Liver (tissue), 9 donors: ENCODE measurements around the gene TMEM145. TPM values are rescaled to one million over a fixed set of nuclear protein-coding genes. Genes with fewer than 3 reads are reported as not detected.

Experiments
- DNase-seq: peaks from one replicate; pipeline ENCODE4 v3.0.0-alpha.2; 2017; ENCODE audit warnings: low spot score
- H3K27ac ChIP-seq, 2 donors: one replicate each; pipeline ENCODE4 v1.7.0; 2013; ENCODE audit warnings: inconsistent platforms in 2 of 2, low read length in 2 of 2, control low read depth in 1 of 2, low read depth in 1 of 2, mild to moderate bottlenecking in 1 of 2
- H3K27me3 ChIP-seq, 4 donors: one replicate each; pipeline versions ENCODE4 v1.6.1 to v1.7.0; 2013; ENCODE audit warnings: low read length in 3 of 4, inconsistent platforms in 1 of 4, mild to moderate bottlenecking in 1 of 4, moderate library complexity in 1 of 4; ENCODE audit not compliant: control insufficient read depth in 4 of 4, insufficient read depth in 4 of 4
- H3K36me3 ChIP-seq, 4 donors: one replicate each; pipeline versions ENCODE4 v1.6.1 to v1.7.0; 2013; ENCODE audit warnings: low read length in 3 of 4, mild to moderate bottlenecking in 3 of 4, low read depth in 1 of 4, moderate library complexity in 1 of 4; ENCODE audit not compliant: control insufficient read depth in 4 of 4, insufficient read depth in 3 of 4
- H3K4me1 ChIP-seq, 4 donors: one replicate each; pipeline versions ENCODE4 v1.6.1 to v1.7.0; 2013; ENCODE audit warnings: low read length in 3 of 4, mild to moderate bottlenecking in 3 of 4, moderate library complexity in 1 of 4; ENCODE audit not compliant: control insufficient read depth in 4 of 4, insufficient read depth in 4 of 4
- H3K4me3 ChIP-seq, 3 donors: one replicate each; pipeline versions ENCODE4 v1.6.1 to v1.7.0; 2013; ENCODE audit warnings: low read length in 3 of 3, control low read depth in 1 of 3, low read depth in 1 of 3, mild to moderate bottlenecking in 1 of 3
- H3K9ac ChIP-seq, 2 donors: one replicate each; pipeline ENCODE4 v1.7.0; 2013; ENCODE audit warnings: low read length in 2 of 2, mild to moderate bottlenecking in 2 of 2, moderate library complexity in 2 of 2, control low read depth in 1 of 2, low read depth in 1 of 2
- H3K9me3 ChIP-seq, 4 donors: one replicate each; pipeline versions ENCODE4 v1.6.1 to v1.7.0; 2013; ENCODE audit warnings: low read length in 3 of 4; ENCODE audit not compliant: control insufficient read depth in 4 of 4
- EGR1 ChIP-seq, 2 donors: IDR thresholded peaks; 2 replicates each; pipeline ENCODE4 v1.6.1; 2016 to 2018; ENCODE audit warnings: antibody characterized with exemption in 2 of 2, low read depth in 2 of 2
- FOXA1 ChIP-seq: IDR thresholded peaks from 2 replicates; pipeline ENCODE4 v1.6.1; 2016; ENCODE audit warnings: antibody characterized with exemption
- FOXA2 ChIP-seq: IDR thresholded peaks from 2 replicates; pipeline ENCODE4 v1.6.1; 2016; ENCODE audit warnings: antibody characterized with exemption
- GABPA ChIP-seq, 2 donors: IDR thresholded peaks in 1 of 2; conservative IDR thresholded peaks in 1 of 2; 2 replicates each; pipeline ENCODE4 v1.6.1; 2016; ENCODE audit warnings: antibody characterized with exemption in 2 of 2, mild to moderate bottlenecking in 1 of 2, moderate library complexity in 1 of 2
- HNF4A ChIP-seq, 2 donors: conservative IDR thresholded peaks; 2 replicates each; pipeline ENCODE4 v1.6.1; 2016; ENCODE audit warnings: antibody characterized with exemption in 2 of 2, mild to moderate bottlenecking in 2 of 2
- JUND ChIP-seq, 2 donors: IDR thresholded peaks; 2 replicates each; pipeline ENCODE4 v1.6.1; 2016; ENCODE audit warnings: antibody characterized with exemption in 2 of 2
- NR2F2 ChIP-seq: IDR thresholded peaks from 2 replicates; pipeline ENCODE4 v1.6.1; 2016; ENCODE audit warnings: antibody characterized with exemption
- RAD21 ChIP-seq, 2 donors: IDR thresholded peaks; 2 replicates each; pipeline ENCODE4 v1.6.1; 2016; ENCODE audit warnings: antibody characterized with exemption in 2 of 2, mild to moderate bottlenecking in 2 of 2
- REST ChIP-seq: IDR thresholded peaks from 2 replicates; pipeline ENCODE4 v1.6.1; 2016; ENCODE audit warnings: antibody characterized with exemption, mild to moderate bottlenecking
- RXRA ChIP-seq, 2 donors: IDR thresholded peaks; 2 replicates each; pipeline ENCODE4 v1.6.1; 2017 to 2018; ENCODE audit warnings: antibody characterized with exemption in 2 of 2, mild to moderate bottlenecking in 1 of 2
- SP1 ChIP-seq: IDR thresholded peaks from 2 replicates; pipeline ENCODE4 v1.6.1; 2018; ENCODE audit warnings: antibody characterized with exemption, mild to moderate bottlenecking
- TAF1 ChIP-seq: conservative IDR thresholded peaks from 2 replicates; pipeline ENCODE4 v1.6.1; 2016; ENCODE audit warnings: antibody characterized with exemption, mild to moderate bottlenecking
- YY1 ChIP-seq: IDR thresholded peaks from 2 replicates; pipeline ENCODE4 v1.6.1; 2016; ENCODE audit warnings: antibody characterized with exemption, mild to moderate bottlenecking
- ZBTB33 ChIP-seq: IDR thresholded peaks from 2 replicates; pipeline ENCODE4 v1.6.1; 2016; ENCODE audit warnings: antibody characterized with exemption
- WGBS: extraction: QIAGEN DNeasy Blood & Tissue Kit; methylation state at CpG from one replicate; pipeline ENCODE4 v1.1.7; 2013; 5-methylcytosine and 5-hydroxymethylcytosine counted together
- polyA plus RNA-seq, 2 donors: library from polyadenylated mRNA; stranded (reverse) in 1 of 2; unstranded in 1 of 2; fragments of 200-250 nt in 1 of 2; fragments of >200 nt in 1 of 2; fragmentation: Nextera tagmentation in 1 of 2; extraction: Ambion mirVana in 1 of 2; gene quantifications; one replicate each; pipeline versions ENCODE4 v1.2.1 to v1.2.3, GENCODE V29; 2013 to 2015
- total RNA-seq, 2 donors: library from RNA; depleted of rRNA; stranded (reverse); fragments of >200 nt; gene quantifications; one replicate each; pipeline ENCODE4 v1.2.3, GENCODE V29; 2014
- TF ChIP-seq, protein P1 (sequence below): fragments of 150-350 bp; IDR thresholded peaks from 2 replicates; pipeline ENCODE4 v1.5.1; 2017; ENCODE audit warnings: improper control_type of control experiment, low read depth, low read length; ENCODE audit not compliant: missing input control
- TF ChIP-seq, protein P2 (sequence below): IDR thresholded peaks from 2 replicates; pipeline ENCODE4 v1.6.1; 2016; ENCODE audit warnings: antibody characterized with exemption
- donor health status: healthy.
- donor health status: healthy.
- donor health status: healthy.
- donor health status: healthy.
- donor health status: healthy.

Gene TMEM145
- total and polyA plus RNA-seq, 4 donors: 0.02 to 0.08 TPM; not detected in 2

GRCh38 chr19:42333975-42334696 lies 21.0 kb downstream of the TMEM145 start:
- Histone ChIP-seq H3K36me3 (peaks cover 2 to 22% (median 9%) of the 10 kb centered on the region in 4 donors), H3K4me1 (no peaks in the 10 kb centered on the region), H3K27ac (no peak overlapping the region), H3K9me3 (no peaks in the 10 kb centered on the region), H3K4me3 (no peak overlapping the region), H3K27me3 (no peaks in the 10 kb centered on the region), H3K9ac (no peak overlapping the region)
- no peak for DNase-seq
- TF ChIP-seq FOXA1: no peak
- TF ChIP-seq, protein P1, sequence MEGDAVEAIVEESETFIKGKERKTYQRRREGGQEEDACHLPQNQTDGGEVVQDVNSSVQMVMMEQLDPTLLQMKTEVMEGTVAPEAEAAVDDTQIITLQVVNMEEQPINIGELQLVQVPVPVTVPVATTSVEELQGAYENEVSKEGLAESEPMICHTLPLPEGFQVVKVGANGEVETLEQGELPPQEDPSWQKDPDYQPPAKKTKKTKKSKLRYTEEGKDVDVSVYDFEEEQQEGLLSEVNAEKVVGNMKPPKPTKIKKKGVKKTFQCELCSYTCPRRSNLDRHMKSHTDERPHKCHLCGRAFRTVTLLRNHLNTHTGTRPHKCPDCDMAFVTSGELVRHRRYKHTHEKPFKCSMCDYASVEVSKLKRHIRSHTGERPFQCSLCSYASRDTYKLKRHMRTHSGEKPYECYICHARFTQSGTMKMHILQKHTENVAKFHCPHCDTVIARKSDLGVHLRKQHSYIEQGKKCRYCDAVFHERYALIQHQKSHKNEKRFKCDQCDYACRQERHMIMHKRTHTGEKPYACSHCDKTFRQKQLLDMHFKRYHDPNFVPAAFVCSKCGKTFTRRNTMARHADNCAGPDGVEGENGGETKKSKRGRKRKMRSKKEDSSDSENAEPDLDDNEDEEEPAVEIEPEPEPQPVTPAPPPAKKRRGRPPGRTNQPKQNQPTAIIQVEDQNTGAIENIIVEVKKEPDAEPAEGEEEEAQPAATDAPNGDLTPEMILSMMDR: no peak
- no peak for TF ChIP-seq EGR1 (IDR thresholded peaks at IDR 0.05; ENCODE audit: low read depth in 2 of 2)
- TF ChIP-seq JUND (IDR thresholded peaks at IDR 0.05): no peak
- TF ChIP-seq SP1: no peak
- no peak for TF ChIP-seq NR2F2
- no peak for TF ChIP-seq GABPA (IDR thresholded peaks at IDR 0.05 in 1 of 2, conservative IDR thresholded peaks at IDR 0.05 in 1 of 2)
- TF ChIP-seq FOXA2: no peak
- no peak for TF ChIP-seq YY1
- no peak for TF ChIP-seq ZBTB33
- WGBS: 93% methylated on average over 21 of the region's 21 CpGs

DNA sequence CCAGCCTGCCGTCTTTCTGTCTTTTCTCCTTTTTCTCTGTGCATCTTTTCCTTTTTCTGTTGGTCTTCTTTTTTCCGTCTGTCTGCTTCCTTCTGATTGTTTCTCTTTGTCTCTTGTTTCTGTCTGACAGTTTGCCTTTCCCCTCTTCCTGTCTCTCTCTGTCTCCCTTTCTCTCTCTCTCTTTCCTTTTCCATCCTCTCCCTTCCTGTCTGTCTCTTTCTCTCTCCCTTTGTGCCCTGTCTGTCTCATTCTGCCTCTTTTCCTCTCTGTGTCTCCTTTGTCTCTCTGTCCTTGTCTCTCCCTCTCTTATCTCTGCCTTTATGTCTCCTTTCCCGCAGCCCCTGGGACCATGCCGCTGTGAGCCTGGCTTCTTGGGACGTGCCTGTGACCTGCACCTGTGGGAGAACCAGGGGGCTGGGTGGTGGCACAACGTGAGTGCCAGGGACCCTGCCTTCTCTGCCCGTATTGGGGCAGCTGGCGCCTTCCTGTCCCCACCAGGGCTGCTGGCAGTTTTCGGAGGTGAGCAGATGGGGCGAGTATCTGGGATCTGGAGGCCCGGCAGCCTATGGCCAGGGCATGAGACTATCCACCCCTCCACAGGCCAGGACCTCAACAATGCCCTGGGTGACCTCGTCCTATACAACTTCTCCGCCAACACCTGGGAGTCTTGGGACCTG lies 21.7 kb downstream of the TMEM145 start:
- Histone ChIP-seq H3K36me3 (peaks cover 2 to 22% (median 9%) of the 10 kb centered on the region in 4 donors), H3K27me3 (no peaks in the 10 kb centered on the region), H3K9me3 (no peaks in the 10 kb centered on the region), H3K9ac (no peak overlapping the region), H3K4me3 (no peak overlapping the region), H3K4me1 (no peaks in the 10 kb centered on the region), H3K27ac (no peak overlapping the region)
- no peak for TF ChIP-seq JUND (IDR thresholded peaks at IDR 0.05)
- no peak for TF ChIP-seq RAD21 (IDR thresholded peaks at IDR 0.05)
- no peak for TF ChIP-seq TAF1
- TF ChIP-seq FOXA2: no peak
- TF ChIP-seq NR2F2: no peak
- no peak for TF ChIP-seq HNF4A (conservative IDR thresholded peaks at IDR 0.05)
- TF ChIP-seq, protein P2, sequence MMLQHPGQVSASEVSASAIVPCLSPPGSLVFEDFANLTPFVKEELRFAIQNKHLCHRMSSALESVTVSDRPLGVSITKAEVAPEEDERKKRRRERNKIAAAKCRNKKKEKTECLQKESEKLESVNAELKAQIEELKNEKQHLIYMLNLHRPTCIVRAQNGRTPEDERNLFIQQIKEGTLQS: no peak
- no peak for TF ChIP-seq RXRA (IDR thresholded peaks at IDR 0.05)
- no peak for TF ChIP-seq SP1
- no peak for TF ChIP-seq REST
- TF ChIP-seq YY1: no peak
- TF ChIP-seq FOXA1: no peak
- DNase-seq: no peak
- 91% methylated on average over 13 of the region's 13 CpGs for WGBS
